ENCODE data around the gene GOLGA8O.
"Not testable (repeated sequence)": the region's sequence is repeated elsewhere in the genome, so short reads cannot be mapped to it uniquely, and the experiment has no call there.

DNA sequence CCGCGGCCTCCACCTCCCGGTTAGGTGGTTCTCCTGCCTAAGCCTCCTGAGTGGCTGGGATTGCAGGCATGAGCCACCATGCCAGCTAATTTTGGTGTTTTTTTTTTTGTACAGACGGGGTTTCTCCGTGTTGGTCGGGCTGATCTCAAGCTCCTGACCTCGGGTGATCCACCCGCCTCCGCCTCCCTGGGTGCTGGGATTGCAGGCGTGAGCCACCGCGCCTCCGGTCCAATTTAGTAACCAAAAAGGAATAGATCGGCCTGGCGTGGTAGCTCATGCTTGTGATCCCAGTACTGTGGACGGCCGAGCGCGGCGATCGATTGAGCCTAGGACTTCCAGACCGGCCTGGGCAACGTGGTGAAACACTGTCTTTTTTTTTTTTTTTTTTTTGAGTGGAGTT lies 12.6 kb upstream of the GOLGA8O start:
- not testable (repeated sequence) for TF ChIP-seq EZH2 (IDR thresholded peaks at IDR 0.05; ENCODE audit: insufficient read depth, poor library complexity, severe bottlenecking); EZH2phosphoT487 (IDR thresholded peaks at IDR 0.05; ENCODE audit: insufficient read depth, low read depth)
